ENCODE measurements around the gene PLPPR1. TPM values are rescaled to one million over a fixed set of nuclear protein-coding genes. Genes with fewer than 3 reads are reported as not detected.

Gene PLPPR1
- total RNA-seq, 2 experiments from 2014 or later = not detected

GRCh38 chr9:101191723-101192122 is 163.2 kb downstream of the PLPPR1 start:
- Mint-ChIP-seq H3K27ac (no peak overlapping the region), H3K4me1 (ENCODE audit: low read depth) (no peaks in the 10 kb centered on the region), H3K4me3 (no peak overlapping the region), H3K9me3 (no peaks in the 10 kb centered on the region), H3K36me3 (ENCODE audit: low read depth) (no peaks in the 10 kb centered on the region), H3K27me3 (peaks cover 3% of the 10 kb centered on the region)
- intact Hi-C loops (cut with micrococcal nuclease) = no loop called here
- ATAC-seq (no peak), DNase-seq (no peak)
- no peak for TF ChIP-seq CTCF (IDR thresholded peaks at IDR 0.05)
- ChIA-PET CTCF (no interaction called here), POLR2A (no interaction called here)

- Mint-ChIP-seq H3K4me1 (ENCODE audit: low read depth) (no peaks in the 10 kb centered on the region), H3K36me3 (ENCODE audit: low read depth) (no peaks in the 10 kb centered on the region), H3K27ac (no peak overlapping the region), H3K27me3 (peaks cover 3% of the 10 kb centered on the region), H3K4me3 (no peak overlapping the region), H3K9me3 (no peaks in the 10 kb centered on the region)
- no peak for TF ChIP-seq CTCF (IDR thresholded peaks at IDR 0.05)
- POLR2A ChIA-PET = no interaction called here
- intact Hi-C loops (cut with micrococcal nuclease) = no loop called here
- CTCF ChIA-PET = no interaction called here
- no peak for ATAC-seq
- DNase-seq = no peak
These were observed 168.5 kb downstream of the PLPPR1 start for GRCh38 chr9:101197026-101197425.

GRCh38 chr9:101200852-101201251 is 172.3 kb downstream of the PLPPR1 start:
- Mint-ChIP-seq H3K4me1 (ENCODE audit: low read depth) (no peaks in the 10 kb centered on the region), H3K4me3 (no peak overlapping the region), H3K27me3 (peaks cover 3% of the 10 kb centered on the region), H3K9me3 (no peaks in the 10 kb centered on the region), H3K27ac (no peak overlapping the region), H3K36me3 (ENCODE audit: low read depth) (no peaks in the 10 kb centered on the region)
- TF ChIP-seq CTCF (IDR thresholded peaks at IDR 0.05) = no peak
- intact Hi-C loops (cut with micrococcal nuclease) = no loop called here
- no peak for ATAC-seq
- ChIA-PET POLR2A (no interaction called here), CTCF (no interaction called here)
- no peak for DNase-seq

GRCh38 chr9:101201630-101202029 is 173.1 kb downstream of the PLPPR1 start:
- DNase-seq (no peak), ATAC-seq (no peak)
- ChIA-PET POLR2A (no interaction called here), CTCF (no interaction called here)
- Mint-ChIP-seq H3K27me3 (peaks cover 3% of the 10 kb centered on the region), H3K9me3 (no peaks in the 10 kb centered on the region), H3K36me3 (ENCODE audit: low read depth) (no peaks in the 10 kb centered on the region), H3K4me3 (no peak overlapping the region), H3K27ac (no peak overlapping the region), H3K4me1 (ENCODE audit: low read depth) (no peaks in the 10 kb centered on the region)
- TF ChIP-seq CTCF (IDR thresholded peaks at IDR 0.05) = no peak
- intact Hi-C loops (cut with micrococcal nuclease) = no loop called here

GRCh38 chr9:101209670-101210069 is 181.1 kb downstream of the PLPPR1 start:
- Mint-ChIP-seq H3K4me3 (no peak overlapping the region), H3K4me1 (ENCODE audit: low read depth) (no peaks in the 10 kb centered on the region), H3K9me3 (no peaks in the 10 kb centered on the region), H3K27ac (no peak overlapping the region), H3K36me3 (ENCODE audit: low read depth) (no peaks in the 10 kb centered on the region), H3K27me3 (no peaks in the 10 kb centered on the region)
- ChIA-PET POLR2A (no interaction called here), CTCF (no interaction called here)
- intact Hi-C loops (cut with micrococcal nuclease) = no loop called here
- TF ChIP-seq CTCF (IDR thresholded peaks at IDR 0.05) = no peak
- DNase-seq (no peak), ATAC-seq (no peak)

Data from activated CD8-positive, alpha-beta T cell treated with anti-CD3 and anti-CD28 coated beads for 36 hours (primary cell).